Activated CD8-positive, alpha-beta T cell treated with anti-CD3 and anti-CD28 coated beads for 36 hours (primary cell): ENCODE results near the gene ACYP2. TPM values are rescaled to one million over a fixed set of nuclear protein-coding genes. Genes with fewer than 3 reads are reported as not detected.

Experiments used
- ATAC-seq: fragments of 200-7000 bp; cut with Tn5 transposase; one replicate; pipeline ENCODE4 v1.10.0; 2021; ENCODE audit warnings: mild to moderate bottlenecking, moderate library complexity
- CTCF ChIA-PET: fragments of 350-600 bp; sonication (Branson Sonifier 250); formaldehyde crosslinking; loops from one replicate; lab custom pipeline; 2021; ENCODE audit warnings: antibody characterized with exemption; lab: Charles Lee
- POLR2A ChIA-PET: fragments of 350-600 bp; sonication (Branson Sonifier 250); formaldehyde crosslinking; loops from one replicate; lab custom pipeline; 2021; ENCODE audit warnings: antibody characterized with exemption; lab: Charles Lee
- DNase-seq: peaks from one replicate; pipeline ENCODE4 v3.0.0-alpha.2; 2020
- H3K27ac Mint-ChIP-seq: one replicate; pipeline ENCODE4 v1.8.0; 2021; ENCODE audit warnings: mild to moderate bottlenecking, mixed read lengths
- H3K27me3 Mint-ChIP-seq: one replicate; pipeline ENCODE4 v1.8.0; 2021; ENCODE audit warnings: mixed read lengths
- H3K36me3 Mint-ChIP-seq: one replicate; pipeline ENCODE4 v1.8.0; 2021; ENCODE audit warnings: low read depth, mixed read lengths
- H3K4me1 Mint-ChIP-seq: one replicate; pipeline ENCODE4 v1.8.0; 2021; ENCODE audit warnings: low read depth, mixed read lengths
- H3K4me3 Mint-ChIP-seq: one replicate; pipeline ENCODE4 v1.8.0; 2021; ENCODE audit warnings: mild to moderate bottlenecking, moderate library complexity, mixed read lengths
- H3K9me3 Mint-ChIP-seq: one replicate; pipeline ENCODE4 v1.8.0; 2021; ENCODE audit warnings: mixed read lengths
- CTCF ChIP-seq: fragments of 200-600 bp; IDR thresholded peaks from one replicate; pipeline ENCODE4 v1.8.0; 2022; ENCODE audit warnings: antibody characterized with exemption, mild to moderate bottlenecking
- intact Hi-C: fragments of 100-400 bp; cut with micrococcal nuclease; formaldehyde crosslinking; loops from one replicate; pipeline ENCODE4 v1.10.0; 2022
- total RNA-seq, 2 experiments: library from RNA; stranded (reverse); gene quantifications; one replicate each; pipeline ENCODE4 v1.2.3, GENCODE V29; 2021

The ACYP2 gene
- total RNA-seq, 2 experiments from 2014 or later: 5.8 to 6.0 TPM

- H3K9me3 Mint-ChIP-seq: peaks cover 2% of the 10 kb centered on the region
- intact Hi-C loops: no loop called here
- no peaks in the 10 kb centered on the region for H3K27me3 Mint-ChIP-seq
- DNase-seq: no peak
- H3K4me1 Mint-ChIP-seq: peaks cover 2% of the 10 kb centered on the region
- no peak for TF ChIP-seq CTCF
- CTCF ChIA-PET: no interaction called here
- no peak for ATAC-seq
- H3K4me3 Mint-ChIP-seq: no peak overlapping the region
- no peak overlapping the region for H3K27ac Mint-ChIP-seq
- H3K36me3 Mint-ChIP-seq: no peaks in the 10 kb centered on the region
- POLR2A ChIA-PET: no interaction called here
These were observed 112.4 kb downstream of the ACYP2 start for GRCh38 chr2:54227798-54228197.

GRCh38 chr2:54228945-54229344, 113.5 kb downstream of the ACYP2 start:
- Mint-ChIP-seq H3K36me3 (no peaks in the 10 kb centered on the region), H3K4me1 (peaks cover 2% of the 10 kb centered on the region), H3K4me3 (no peak overlapping the region), H3K9me3 (peaks cover 2% of the 10 kb centered on the region), H3K27ac (no peak overlapping the region), H3K27me3 (no peaks in the 10 kb centered on the region)
- ATAC-seq: no peak
- intact Hi-C loops: no loop called here
- DNase-seq: no peak
- ChIA-PET POLR2A (no interaction called here), CTCF (no interaction called here)
- TF ChIP-seq CTCF: no peak

DNA sequence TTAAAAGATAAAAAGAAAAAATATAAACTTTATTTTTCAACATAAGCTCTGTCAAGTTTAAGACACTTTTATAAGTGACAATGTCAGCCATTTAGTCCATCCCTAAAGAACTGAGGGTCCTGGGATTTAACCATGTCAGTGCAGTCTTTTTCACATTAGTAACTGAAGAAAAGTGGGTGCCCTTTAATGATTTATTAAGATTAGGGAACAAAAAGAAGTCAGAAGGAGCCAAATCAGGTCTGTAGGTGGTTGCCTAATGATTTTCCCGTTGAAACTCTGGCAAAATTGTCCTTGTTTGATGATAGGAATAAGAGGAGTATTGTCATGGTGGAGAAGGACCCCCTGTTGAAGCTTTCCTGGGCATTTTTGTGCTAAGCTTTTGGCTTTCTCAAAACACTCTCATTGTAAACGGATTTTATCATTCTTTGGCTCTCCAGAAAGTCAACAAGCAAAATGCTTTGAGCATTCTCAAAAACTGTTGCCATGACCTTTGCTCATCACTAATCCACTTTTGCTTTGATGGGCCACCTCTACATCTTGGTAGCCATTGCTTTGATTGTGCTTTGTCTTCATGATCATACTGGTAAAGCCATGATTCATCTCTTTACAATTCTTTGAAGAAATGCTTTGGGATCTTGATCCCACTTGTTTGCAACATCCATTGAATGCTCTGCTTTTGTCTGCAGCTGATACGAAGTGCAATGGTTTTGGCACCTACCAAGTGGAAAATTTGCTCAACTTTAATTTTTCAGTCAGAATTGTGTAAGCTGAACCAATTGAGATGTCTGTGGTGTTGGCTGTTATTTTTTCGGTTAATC, 118.6 kb downstream of the ACYP2 start:
- Mint-ChIP-seq H3K27me3 (no peaks in the 10 kb centered on the region), H3K4me1 (no peaks in the 10 kb centered on the region), H3K9me3 (peaks cover 4% of the 10 kb centered on the region), H3K36me3 (peaks cover 1% of the 10 kb centered on the region), H3K27ac (no peak overlapping the region), H3K4me3 (no peak overlapping the region)
- ATAC-seq (no peak), DNase-seq (no peak)
- intact Hi-C loops: no loop called here
- TF ChIP-seq CTCF: no peak
- CTCF ChIA-PET: no interaction called here
- POLR2A ChIA-PET: no interaction called here

- no peak for DNase-seq
- intact Hi-C loops: no loop called here
- ChIA-PET CTCF (interaction anchor here (1.3 kb wide), 1 partner anchor 42 kb away, joined by 3 read pairs; no protein-coding TSS in a partner anchor), POLR2A (no interaction called here)
- no peak for TF ChIP-seq CTCF
- ATAC-seq: no peak
- peaks cover 4% of the 10 kb centered on the region for H3K9me3 Mint-ChIP-seq
- H3K27me3 Mint-ChIP-seq: no peaks in the 10 kb centered on the region
- no peak overlapping the region for H3K27ac Mint-ChIP-seq
- no peaks in the 10 kb centered on the region for H3K4me1 Mint-ChIP-seq
- H3K4me3 Mint-ChIP-seq: no peak overlapping the region
- peaks cover 1% of the 10 kb centered on the region for H3K36me3 Mint-ChIP-seq
These were observed 122.0 kb downstream of the ACYP2 start for GRCh38 chr2:54237428-54237827.

GRCh38 chr2:54239427-54239826, 124.0 kb downstream of the ACYP2 start:
- DNase-seq (no peak), ATAC-seq (no peak)
- Mint-ChIP-seq H3K4me1 (no peaks in the 10 kb centered on the region), H3K27me3 (no peaks in the 10 kb centered on the region), H3K9me3 (peaks cover 2% of the 10 kb centered on the region), H3K27ac (no peak overlapping the region), H3K36me3 (peaks cover 1% of the 10 kb centered on the region), H3K4me3 (no peak overlapping the region)
- TF ChIP-seq CTCF: no peak
- ChIA-PET CTCF (no interaction called here), POLR2A (no interaction called here)
- intact Hi-C loops: no loop called here
